Erythroblast (primary cell): ENCODE results near the gene HEXD.

Experiments used
- DNase-seq, 2 experiments: peaks; one replicate each; lab custom pipeline; 2025; lab: John Stamatoyannopoulos, UW
- GATA1 ChIP-seq: IDR thresholded peaks from 2 replicates; pipeline ENCODE4 v1.6.1; 2011; ENCODE audit warnings: low read depth, mild to moderate bottlenecking, control low read depth, low read length, moderate library complexity
- POLR2A ChIP-seq: IDR thresholded peaks from 2 replicates; pipeline ENCODE4 v1.6.1; 2011; ENCODE audit warnings: mild to moderate bottlenecking, low read length

The HEXD gene

DNA sequence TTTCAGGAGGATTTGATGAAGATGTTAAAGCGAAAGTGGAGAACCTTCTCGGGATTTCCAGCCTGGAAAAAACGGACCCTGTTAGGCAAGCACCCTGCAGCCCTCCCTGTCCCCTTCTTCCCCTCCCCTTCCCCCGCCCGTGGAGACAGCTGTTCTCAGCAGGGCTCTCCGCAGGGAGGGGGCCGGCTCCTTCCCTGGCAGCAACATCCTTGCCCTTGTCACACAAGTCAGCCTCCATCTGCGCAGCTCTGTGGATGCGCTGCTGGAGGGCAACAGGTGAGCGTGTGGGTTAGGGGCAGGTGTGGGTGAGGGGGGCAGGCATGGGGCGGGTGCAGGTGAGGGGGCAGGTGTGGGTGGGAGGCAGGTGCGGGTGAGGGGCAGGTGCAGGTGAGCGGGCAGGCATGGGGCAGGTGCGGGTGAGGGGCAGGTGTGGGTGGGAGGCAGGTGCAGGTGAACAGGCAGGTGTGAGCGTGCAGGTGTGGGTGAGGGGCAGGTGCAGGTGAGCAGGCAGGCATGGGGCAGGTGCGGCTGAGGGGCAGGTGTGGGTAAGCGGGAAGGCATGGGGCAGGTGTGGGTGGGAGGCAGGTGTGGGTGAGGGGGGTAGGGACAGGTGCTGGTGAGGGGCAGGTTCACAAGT lies 23.0 kb downstream of the HEXD start:
- no peak for DNase-seq
- TF ChIP-seq POLR2A: no peak

DNA sequence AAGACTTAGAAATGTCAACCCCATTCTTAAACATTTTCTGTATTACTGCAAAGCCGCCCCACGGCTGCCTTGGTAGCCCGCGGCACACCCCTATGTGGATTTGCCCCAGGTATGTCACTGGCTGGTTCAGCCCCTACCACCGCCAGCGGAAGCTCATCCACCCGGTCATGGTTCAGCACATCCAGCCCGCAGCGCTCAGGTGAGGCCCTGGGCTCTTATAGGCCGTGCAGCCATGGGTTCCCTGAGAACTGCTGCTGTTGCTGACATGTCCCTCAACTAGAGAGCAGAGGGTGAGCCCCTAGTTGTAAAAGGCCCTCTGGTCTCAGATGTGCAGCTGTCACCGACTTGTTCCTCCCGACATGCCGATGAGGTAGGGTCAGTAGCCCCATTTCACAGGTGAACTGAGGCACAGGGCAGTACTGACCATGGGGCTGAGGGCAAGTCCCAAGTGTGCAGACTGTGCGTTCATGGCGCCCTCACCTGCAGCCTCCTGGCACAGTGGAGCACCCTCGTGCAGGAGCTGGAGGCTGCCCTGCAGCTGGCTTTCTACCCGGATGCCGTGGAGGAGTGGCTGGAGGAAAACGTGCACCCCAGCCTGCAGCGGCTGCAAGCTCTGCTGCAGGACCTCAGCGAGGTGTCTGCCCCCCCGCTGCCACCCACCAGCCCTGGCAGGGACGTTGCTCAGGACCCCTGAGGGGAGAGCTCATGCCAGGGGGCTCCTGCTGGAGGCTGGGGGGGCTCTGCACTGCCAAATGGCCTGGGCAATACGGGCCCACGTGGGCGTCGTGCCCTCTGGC lies 23.7 kb downstream of the HEXD start:
- DNase-seq: no peak
- no peak for TF ChIP-seq GATA1
- TF ChIP-seq POLR2A: no peak

DNA sequence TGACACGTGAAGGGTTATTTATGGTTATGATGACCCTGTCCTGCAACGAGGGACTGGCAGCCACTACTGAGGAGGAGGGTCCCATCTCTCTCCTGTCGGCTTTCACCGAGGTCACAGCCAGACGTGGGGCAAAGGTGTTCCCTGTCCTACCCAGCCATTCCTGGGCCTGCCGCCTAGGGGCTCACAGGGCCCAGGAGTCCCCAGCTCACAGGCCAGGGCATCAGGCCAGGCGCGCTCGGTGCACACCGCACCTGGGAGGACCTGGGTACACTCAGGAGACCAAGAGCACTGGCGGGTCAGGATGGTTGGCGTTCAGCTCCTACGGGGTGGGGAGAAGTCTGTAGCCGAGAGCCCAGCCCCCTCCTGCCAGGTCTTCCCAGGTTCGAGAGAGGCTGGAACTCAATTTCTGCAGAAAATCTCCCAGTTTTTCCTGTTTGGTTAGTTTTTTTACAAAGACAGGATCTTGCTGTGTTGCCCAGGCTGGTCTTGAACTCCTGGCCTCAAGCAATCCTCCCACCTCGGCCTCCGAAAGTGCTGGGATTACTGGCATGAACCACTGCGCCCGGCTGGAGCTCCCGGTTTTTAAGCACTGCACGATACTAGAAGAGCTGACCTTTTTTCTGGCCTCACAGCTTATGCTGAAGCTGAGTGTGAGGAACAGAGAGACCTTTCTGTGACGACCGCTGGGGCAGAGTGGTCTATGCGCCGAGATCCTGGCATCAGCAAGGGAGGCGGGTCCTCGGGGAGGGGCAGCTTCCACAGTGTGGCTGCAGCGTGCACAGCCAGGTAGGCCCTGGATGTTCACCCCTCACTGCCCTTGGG lies 24.7 kb downstream of the HEXD start:
- no peak for DNase-seq
- TF ChIP-seq POLR2A (no peak), GATA1 (no peak)

DNA sequence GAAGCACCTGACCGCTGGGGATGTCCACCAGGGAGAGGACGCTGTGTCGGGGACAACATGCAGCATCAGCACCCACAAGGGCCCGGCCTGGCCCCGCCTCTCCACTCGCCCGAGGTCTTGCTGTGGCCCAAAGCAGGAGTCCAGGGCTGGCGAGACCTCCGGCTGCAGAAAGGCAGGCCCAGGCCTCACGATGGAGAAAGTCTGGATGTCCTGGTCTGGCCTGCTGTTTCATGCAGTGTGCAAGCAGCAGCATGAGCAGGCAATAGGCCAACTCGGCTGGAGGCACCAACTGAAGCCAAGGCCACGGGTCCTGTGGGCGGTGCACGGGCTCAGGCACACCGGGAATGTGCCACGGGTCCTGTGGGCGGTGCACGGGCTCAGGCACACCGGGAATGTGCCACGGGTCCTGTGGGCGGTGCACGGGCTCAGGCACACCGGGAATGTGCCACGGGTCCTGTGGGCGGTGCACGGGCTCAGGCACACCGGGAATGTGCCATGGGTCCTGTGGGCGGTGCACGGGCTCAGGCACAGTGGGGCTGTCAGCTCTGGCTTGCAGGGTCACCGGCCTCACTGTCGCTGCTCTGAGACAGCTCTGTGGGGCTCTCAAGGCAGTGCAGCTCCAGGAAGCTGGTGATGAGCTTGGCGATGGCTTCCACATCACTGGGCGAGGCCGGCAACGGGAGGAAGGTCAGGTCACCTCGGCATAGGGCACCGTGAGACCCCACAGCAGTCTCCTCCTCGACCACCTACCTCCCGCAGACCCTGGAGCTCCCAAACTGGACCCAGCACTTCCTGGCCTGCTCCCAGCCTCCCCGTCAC lies 25.5 kb downstream of the HEXD start:
- no peak for DNase-seq
- no peak for TF ChIP-seq POLR2A
- no peak for TF ChIP-seq GATA1

DNA sequence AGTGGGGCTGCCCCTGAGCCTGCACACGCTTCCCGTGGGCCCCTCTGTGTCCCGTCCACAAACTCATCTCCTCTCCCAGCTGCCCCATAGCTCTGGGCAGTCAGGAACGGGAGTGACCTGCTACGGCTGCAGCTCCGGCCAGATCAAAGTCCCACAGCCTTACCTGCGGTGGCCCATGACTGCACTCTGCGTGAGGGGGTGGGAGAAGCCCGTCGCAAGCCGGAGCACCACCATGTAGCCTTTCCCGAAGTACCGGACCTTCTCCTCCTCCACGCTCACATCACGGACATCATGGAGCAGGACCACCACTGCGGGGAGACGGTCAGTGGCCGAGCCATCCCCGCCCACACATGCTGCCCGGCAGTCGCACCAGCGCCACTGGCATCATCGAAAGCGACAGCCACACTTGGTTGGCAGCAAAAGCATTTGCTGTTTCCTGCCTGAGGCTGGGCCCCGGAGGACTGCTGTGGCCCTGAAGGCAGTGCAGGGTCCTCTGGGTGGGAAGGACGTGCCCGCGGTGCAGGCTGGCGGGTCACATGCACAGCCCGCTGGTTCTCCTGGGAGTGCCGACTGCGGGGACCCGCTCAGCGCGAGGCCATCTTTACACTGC lies 26.2 kb downstream of the HEXD start:
- TF ChIP-seq GATA1: no peak
- no peak for TF ChIP-seq POLR2A
- DNase-seq: no peak

DNA sequence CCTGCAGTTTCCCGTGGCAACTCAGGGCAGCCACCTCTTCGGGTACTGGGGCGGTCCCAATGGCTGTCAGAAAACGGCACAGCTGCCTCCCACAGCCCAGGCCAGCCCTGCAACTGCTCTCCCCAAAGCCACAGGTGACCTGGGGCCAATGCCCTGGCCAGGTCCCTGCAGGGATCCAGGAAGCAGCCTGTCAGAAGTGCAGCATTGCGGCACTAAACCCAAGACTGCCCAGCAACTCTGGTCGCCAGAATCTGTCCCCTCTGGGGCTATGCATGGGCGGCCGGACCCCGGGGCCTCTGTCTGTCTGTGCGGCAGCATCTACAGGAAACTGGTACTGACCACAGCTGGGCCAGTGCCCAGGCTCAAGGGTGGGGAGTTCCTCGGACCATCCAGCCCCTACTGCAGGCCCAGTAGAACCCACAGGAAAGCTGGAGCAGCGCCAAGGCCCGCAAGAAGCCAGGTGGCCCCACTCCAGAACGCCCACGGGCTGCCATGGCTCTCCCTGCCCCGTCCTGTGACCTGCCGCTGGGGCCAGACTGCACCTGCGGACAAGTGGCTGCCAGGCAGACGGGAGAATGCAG lies 26.9 kb downstream of the HEXD start:
- TF ChIP-seq POLR2A: no peak
- no peak for TF ChIP-seq GATA1
- no peak for DNase-seq

DNA sequence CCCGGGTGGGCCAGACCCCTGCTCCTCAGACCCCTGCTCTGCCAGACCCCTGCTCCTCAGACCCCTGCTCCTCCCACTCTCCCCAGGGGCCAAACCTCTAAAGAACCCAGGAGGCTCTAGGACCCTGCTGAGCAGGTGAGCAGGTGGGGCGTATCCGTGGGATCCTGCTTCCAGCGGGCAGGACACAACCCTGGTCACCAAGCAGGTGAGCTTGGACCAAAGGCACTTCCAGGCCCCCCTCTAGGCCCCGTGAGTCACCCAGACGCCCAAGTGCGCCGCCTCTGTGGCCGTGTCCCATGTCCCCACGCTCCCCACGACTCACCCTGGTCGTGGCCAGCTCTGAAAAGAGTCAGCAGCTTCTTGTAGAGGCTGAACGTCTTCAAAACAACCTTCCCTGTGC lies 27.4 kb downstream of the HEXD start:
- no peak for TF ChIP-seq GATA1
- no peak for TF ChIP-seq POLR2A
- DNase-seq: no peak

DNA sequence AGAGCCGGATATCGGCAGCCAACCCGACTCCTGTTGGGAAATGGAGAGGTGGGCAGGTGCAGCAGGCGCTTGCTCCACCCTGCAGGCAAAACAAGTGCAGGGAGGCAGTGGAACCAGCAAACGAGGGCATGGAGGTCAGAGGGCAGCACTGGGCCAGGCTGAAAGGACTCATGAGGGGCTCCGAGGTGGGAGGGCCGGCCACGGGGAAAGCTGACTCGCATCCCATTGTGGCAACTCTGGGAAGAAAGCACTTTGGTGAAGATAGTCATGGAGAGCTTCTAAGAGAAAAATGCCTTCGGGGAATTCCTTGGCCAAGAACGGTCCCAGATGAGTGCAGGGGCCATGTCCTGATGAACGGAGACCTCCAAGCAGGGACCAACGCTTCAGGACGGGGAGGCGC lies 28.0 kb downstream of the HEXD start:
- TF ChIP-seq GATA1: no peak
- no peak for TF ChIP-seq POLR2A

DNA sequence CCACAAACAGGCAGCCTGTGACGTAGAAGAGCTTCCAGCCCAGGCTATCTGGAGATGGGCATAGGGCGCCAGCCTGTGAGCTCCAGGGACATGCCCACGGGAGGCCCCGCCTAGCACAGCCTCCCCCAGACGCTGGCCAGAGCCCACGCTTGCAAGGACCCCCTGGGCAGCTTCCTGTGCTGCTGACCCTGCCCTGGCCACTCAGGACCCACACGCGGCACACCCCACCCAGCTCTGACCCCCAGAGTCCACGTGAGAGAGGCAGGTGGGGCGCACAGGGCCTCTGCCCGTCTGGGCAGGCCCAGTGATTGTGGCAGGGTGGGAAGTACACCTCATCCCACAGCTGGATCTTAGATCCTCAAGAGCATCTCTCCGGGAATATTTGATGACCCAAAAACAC lies 28.5 kb downstream of the HEXD start:
- TF ChIP-seq POLR2A: no peak
- no peak for TF ChIP-seq GATA1
- DNase-seq: no peak

More for the DNA sequence above, 28.0 kb downstream of the HEXD start:
- no peak for DNase-seq

DNA sequence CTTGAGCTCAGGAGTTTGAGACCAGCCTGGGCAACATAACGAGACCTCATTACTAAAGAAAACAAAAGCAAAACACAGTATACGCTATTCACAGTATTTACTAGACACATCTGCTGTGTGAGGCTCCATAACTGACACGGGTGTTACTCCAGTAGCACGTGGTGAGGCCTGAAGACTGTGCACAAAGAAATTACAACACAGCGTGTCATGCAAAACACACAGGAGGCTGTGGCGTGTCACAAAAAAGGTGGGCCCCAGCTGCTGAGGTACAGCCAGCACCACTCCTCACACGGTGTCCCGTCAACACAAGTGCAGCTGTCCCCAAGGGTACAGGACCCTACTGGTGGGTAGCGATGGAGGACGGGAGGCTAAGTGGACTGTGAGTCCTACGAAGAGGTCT lies 29.7 kb downstream of the HEXD start:
- TF ChIP-seq GATA1 (no peak), POLR2A (no peak)
- DNase-seq: no peak

DNA sequence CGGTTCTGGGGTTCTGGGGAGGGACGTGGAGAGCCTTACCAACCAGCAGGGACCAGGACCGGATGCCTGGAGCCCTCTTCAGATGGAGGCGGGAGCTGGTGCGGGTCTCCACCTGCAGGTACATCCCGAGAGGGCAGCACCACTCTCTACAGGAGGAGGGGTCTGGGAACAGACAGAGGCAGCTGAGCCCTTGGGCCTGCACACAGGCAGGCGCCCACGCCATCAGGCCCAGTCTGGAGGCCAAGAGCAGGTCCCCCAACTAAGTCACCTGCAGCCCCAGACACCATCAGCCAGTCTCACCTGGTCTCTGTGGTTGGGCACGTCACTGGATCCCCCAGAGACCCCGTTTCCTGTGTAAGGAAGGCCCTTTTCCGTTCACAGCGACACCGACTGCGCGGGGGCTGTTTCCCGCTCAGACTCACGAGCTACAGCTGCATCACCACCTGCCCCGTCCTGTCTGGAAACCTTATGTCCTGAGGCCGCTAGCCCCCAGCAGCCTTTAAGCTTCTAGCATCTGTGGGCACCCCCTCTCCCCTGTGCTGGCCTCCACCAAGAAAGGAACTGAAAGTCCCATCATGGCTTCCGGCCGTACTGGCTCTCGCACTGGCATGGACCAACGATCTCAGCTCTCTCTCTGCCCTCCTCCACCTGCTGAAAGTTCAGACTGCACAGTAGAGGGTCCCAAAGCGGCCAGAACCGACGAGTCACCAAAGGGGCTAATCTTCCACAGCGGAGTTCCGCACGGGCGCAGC lies 31.2 kb downstream of the HEXD start:
- no peak for TF ChIP-seq POLR2A
- DNase-seq: peak; percentile 31 to 45

DNA sequence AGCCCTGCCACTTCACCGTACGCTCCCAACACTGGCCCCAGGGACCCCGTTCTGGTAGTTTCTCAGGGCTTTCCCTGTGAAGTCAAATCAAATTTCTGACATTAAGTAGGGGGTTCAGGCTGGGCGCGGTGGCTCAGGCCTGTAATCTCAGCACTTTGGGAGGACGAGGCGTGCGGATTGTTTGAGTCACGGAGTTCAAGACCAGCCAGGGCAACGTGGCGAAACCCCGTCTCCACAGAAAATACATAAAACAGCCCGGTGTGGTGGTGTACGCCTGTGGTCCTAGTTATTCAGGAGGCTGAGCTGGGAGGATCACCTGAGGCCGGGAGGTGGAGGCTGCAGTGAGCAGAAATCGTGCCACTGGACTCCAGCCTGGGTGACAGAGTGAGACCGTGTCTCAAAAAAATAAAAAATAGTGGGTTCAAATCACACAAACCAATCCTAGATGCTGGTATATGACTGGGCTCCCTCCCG lies 31.8 kb downstream of the HEXD start:
- peak in 1 of 2 experiments; percentile 56 for DNase-seq
- TF ChIP-seq POLR2A (no peak), GATA1 (no peak)
